GM21737 (cell line): Measurements from ENCODE around the gene HOXB3.

Source experiments
- ATAC-seq: cut with Tn5 transposase; IDR thresholded peaks from one replicate; pipeline ENCODE4 v1.9.1; 2021; ENCODE audit warnings: mild to moderate bottlenecking, moderate library complexity; ENCODE audit not compliant: unreplicated experiment

Gene HOXB3

DNA sequence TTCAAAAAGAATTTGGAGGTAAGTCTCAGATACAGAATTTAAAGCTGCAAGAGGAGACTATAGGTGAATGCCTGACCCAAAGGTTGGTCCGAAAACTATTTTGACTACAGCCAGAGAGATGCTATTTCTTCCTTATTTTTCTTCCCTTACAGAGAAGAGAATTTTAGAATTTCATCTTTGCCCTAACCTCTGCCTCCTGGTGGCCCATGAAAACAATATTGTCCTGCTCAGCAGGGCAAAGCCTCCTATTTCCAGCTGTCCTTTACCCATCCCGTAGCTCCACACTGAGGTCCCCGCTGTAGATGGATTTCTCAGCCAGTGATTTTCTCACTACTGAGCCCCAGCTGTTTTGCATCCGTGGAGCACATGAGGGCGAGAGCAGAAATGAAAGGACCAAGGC is 83.8 kb downstream of the HOXB3 start:
- ATAC-seq = no peak

DNA sequence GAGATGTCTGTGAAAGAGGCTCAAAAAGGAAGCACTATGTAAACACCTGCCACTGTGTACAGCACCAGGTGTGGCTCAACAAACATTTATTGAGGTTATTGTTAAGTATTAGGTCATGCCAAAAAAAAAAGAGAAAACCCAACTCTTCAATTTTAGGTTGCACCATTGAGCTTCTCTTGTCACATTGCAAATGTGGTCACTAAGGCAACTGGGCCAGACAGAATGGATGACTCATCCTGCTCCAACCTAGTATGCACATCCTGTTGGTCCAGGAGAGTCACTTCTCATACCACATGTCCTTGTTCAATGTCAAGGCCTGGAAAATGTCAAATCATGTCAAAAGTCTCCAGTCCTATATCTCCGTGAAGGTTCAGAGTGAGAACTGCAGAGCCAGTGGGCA is 84.3 kb downstream of the HOXB3 start:
- ATAC-seq = peak; percentile 64

DNA sequence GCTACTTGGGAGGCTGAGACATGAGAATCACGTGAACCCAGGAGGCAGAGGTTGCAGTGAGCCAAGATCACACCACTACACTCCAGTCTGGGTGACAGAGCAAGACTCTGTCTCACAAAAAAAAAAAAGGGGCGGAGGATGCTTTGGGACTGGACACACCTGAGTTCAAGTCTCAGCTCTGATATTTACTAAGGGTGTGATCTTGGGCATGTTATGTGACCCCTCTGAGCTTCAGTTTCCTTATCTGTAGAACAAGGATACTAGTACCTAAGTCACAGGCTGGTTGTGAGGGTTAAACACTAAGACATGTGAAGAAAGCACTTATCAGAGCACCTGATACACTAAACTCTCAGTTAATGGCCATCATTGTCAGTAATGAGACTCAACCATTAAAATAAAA is 85.1 kb downstream of the HOXB3 start:
- ATAC-seq = no peak

DNA sequence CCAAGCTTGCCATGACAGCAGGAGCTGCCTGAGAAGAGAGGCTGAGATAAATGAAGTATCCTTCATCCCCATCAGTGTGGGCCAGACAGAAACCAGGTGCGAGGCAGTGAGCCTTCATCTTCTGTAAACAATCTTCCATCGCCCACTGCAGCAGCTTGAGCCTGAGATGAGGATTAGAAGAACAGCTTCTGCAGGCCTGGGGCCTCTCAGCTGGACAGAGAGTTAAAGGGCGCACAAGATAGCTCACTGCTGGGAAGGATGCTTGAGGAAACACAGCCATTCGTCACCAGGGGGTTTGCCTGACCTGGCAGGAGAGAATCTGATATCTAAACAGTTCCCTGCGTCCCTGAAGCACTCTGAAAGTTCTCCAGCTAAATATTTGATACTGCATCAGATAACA is 86.3 kb downstream of the HOXB3 start:
- no peak for ATAC-seq

DNA sequence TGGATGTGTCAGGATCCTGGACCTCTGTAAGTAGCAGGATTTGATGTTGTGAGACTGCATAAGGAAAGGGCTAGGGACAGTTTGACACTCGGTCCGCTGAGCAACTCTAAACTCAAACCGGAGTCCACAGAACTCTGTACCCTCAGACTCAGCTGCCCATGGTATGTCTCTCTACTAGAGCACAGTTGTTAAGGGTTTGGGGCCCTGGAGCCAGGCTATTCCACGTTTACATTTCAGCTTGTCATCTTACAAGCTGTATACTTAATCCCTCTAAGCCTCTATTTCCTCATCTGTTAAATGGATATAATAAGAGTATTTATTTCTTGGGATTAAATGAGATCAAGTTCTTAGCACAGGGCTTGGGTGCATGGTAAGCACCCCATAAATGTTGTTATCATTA is 87.1 kb downstream of the HOXB3 start:
- no peak for ATAC-seq

DNA sequence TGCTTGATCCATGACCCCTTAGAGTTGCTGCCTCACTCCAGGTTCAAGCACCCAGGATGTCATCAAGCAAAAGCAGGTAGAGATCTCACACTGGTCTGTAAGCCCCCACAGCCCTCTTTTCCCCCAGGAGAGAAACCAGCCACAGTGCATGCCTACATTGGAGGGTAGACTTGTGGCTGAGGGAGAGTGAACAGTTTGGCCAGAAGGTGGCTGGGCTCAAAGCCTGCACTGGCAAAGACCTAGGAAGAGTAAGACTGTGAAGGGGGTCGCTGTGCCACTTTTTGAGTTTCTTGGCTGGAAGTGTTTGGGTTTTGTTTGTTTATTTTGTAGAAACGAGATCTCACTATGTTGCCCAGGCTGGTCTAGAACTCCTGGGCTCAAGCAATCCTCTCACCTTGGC is 87.7 kb downstream of the HOXB3 start:
- ATAC-seq = no peak

DNA sequence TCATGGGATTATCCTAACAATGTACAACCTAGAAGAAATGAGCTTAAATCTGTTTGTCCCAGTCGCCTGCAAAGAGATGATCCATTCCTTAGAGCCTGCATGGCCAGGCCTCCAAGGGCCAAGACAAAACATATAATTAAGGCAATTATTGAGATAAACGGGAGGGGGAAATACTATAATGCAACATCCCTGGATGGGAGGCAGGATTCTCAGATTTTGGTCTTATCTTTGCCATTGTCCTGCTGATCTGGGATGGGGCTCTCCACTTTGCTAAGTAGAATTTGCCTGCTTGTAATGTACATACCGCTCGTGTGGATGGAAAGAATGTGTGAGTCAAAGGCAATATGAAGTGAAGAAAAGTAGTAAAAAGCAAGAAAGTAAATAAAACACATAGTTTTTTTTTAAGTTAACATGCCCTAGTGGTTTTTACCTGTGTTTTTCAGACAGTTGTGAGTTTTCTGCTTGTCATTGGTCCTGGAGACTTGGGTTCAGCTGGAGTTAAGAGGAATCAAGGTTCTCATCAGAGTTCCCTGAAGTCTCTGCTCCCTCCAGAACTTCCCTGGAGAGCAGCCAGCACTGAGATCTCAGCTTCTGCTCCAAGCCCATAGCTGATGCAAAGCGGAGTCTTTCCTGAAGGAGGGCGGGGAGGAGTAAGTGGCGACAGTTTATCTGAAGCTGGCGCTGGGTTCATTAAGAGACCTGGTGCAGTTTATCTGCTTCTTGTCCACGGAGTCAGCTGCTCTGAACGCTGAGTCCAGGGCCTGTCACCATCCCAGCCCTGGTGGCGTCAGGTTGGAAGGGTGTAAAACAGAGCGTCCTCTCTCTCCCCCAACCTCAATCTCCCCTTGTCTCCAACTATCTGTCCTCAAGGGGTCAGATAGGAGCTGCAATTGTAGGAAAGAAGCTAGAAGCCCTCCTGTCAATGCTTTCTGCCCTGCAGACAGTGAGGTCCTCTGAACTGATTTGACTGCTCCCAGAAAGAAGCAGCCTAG is 89.3 kb downstream of the HOXB3 start:
- ATAC-seq = no peak

DNA sequence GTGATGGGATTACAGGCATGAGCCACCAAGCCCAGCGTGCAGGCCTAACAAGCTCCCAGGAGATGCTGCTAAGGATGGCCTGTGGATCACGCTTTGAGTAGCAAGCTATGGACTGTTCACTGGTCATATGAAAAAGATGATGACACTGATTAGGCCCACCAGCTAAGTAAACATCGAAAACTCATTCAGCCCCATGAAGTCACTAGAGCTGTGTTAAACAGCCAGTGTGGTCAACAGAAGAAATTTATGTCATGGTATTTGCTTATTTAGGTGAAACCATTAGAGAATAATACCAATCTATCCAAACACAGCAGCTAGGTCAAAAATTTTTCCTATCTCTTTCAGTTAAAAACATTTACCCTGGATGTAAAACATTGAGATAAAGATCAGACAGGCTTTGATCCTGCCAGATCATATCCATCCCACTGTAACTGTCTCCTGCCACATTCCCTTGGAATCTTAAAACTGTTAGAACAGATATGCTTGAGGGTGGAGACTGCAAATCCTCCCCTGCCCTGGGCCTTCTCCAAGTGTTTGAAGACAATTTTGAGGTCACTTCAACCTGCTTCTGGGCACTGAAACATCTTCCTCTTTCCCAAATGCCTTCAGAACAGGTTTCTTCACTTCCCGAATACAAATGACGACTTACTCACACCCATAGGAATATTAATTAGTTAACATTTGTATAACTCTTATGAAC is 90.2 kb downstream of the HOXB3 start:
- no peak for ATAC-seq

DNA sequence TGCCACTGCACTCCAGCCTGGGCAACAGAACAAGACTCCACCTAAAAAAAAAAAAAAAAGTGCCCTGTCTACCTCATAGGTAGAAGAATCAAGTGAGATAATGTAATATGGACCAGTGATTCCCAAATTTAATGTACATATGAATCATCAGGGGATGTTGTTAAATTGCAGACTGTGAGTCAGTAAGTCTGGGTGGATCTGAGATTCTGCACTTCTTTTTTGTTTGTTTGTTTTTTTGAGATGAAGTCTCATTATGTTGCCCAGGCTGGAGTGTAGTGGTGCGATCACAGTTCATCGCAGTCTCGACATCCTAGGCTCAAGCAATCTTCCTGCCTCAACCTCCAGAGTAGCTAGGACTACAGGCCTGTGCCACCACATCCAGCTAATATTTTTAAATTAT is 90.8 kb downstream of the HOXB3 start:
- ATAC-seq = no peak
